PC-9 (cell line): Measurements from ENCODE around the gene OR10P1. TPM values are rescaled to one million over a fixed set of nuclear protein-coding genes. Genes with fewer than 3 reads are reported as not detected.
"Not testable (repeated sequence)": the region's sequence is repeated elsewhere in the genome, so short reads cannot be mapped to it uniquely, and the experiment has no call there.

Source experiments
- Bru-seq: library from RNA; stranded (reverse); fragments of 400-500 nt; gene quantifications from one replicate; lab custom pipeline; 2021; lab: Mats Ljungman, UMichigan
- BruChase-seq, 2 experiments: library from RNA; stranded (reverse); fragments of 400-500 nt; gene quantifications; one replicate each; lab custom pipeline; 2021; lab: Mats Ljungman, UMichigan
- BruUV-seq: library from RNA; stranded (reverse); fragments of 400-500 nt; replicated peaks from 2 replicates; lab custom pipeline; 2021; lab: Mats Ljungman, UMichigan
- CTCF ChIA-PET: fragments of 300-600 bp; sonication (Branson Sonifier 250); formaldehyde crosslinking; loops from one replicate; lab custom pipeline; 2022; ENCODE audit warnings: antibody characterized with exemption; lab: Charles Lee
- POLR2A ChIA-PET: fragments of 300-600 bp; sonication (Branson Sonifier 250); formaldehyde crosslinking; loops from one replicate; lab custom pipeline; 2022; ENCODE audit warnings: antibody characterized with exemption; ENCODE audit not compliant: unreplicated experiment; lab: Charles Lee
- DNase-seq, 2 experiments: peaks; one replicate each; pipeline versions ENCODE4 v3.0.0 to v3.0.0-alpha.2; 2015 to 2022; ENCODE audit warnings: mixed read lengths in 1 of 2
- H2AFZ ChIP-seq: fragments of 200-600 bp; sonication (generic); 2 replicates; pipeline ENCODE4 v1.8.1; 2017; ENCODE audit warnings: antibody characterized with exemption
- H3F3A ChIP-seq: fragments of 200-600 bp; sonication (generic); 2 replicates; pipeline ENCODE4 v1.8.1; 2017; ENCODE audit warnings: antibody characterized with exemption, mild to moderate bottlenecking, low read depth; ENCODE audit not compliant: insufficient read depth
- H3K27ac ChIP-seq: fragments of 200-600 bp; sonication (generic); 2 replicates; pipeline ENCODE4 v1.6.1; 2016; ENCODE audit warnings: mixed run types
- H3K27me3 ChIP-seq: fragments of 200-600 bp; sonication (generic); 2 replicates; pipeline ENCODE4 v1.6.1; 2016; ENCODE audit warnings: low read depth, mixed run types; ENCODE audit not compliant: insufficient read depth
- H3K36me3 ChIP-seq: fragments of 200-600 bp; sonication (generic); 2 replicates; pipeline ENCODE4 v1.6.1; 2016; ENCODE audit warnings: low read depth, mixed run types
- H3K4me1 ChIP-seq: fragments of 200-600 bp; sonication (generic); replicated peaks from 2 replicates; pipeline ENCODE4 v1.6.1; 2016; ENCODE audit warnings: mixed run types; ENCODE audit not compliant: insufficient read depth
- H3K4me2 ChIP-seq: fragments of 200-600 bp; sonication (generic); 2 replicates; pipeline ENCODE4 v1.6.1; 2017; ENCODE audit warnings: mixed run types
- H3K4me3 ChIP-seq: fragments of 200-600 bp; sonication (generic); 2 replicates; pipeline ENCODE4 v1.6.1; 2016; ENCODE audit warnings: mixed run types
- H3K79me2 ChIP-seq: fragments of 200-600 bp; sonication (generic); 2 replicates; pipeline ENCODE4 v1.6.1; 2017; ENCODE audit warnings: low read depth, mixed run types
- H3K9me2 ChIP-seq: fragments of 200-600 bp; sonication (generic); 2 replicates; pipeline ENCODE4 v1.8.1; 2017; ENCODE audit warnings: mild to moderate bottlenecking; ENCODE audit not compliant: insufficient read depth
- H3K9me3 ChIP-seq: fragments of 200-600 bp; sonication (generic); 2 replicates; pipeline ENCODE4 v1.8.1; 2016; ENCODE audit warnings: low read depth; ENCODE audit not compliant: insufficient read depth
- H4K20me1 ChIP-seq: fragments of 200-600 bp; sonication (generic); 2 replicates; pipeline ENCODE4 v1.8.1; 2017; ENCODE audit not compliant: insufficient read depth
- CTCF ChIP-seq: fragments of 200-600 bp; sonication (generic); conservative IDR thresholded peaks from 2 replicates; pipeline ENCODE4 v1.6.1; 2017; ENCODE audit warnings: mixed run types, antibody characterized with exemption, mild to moderate bottlenecking, moderate library complexity
- EZH2 ChIP-seq: fragments of 200-600 bp; sonication (generic); IDR thresholded peaks from 2 replicates; pipeline ENCODE4 v1.8.0; 2017; ENCODE audit warnings: antibody characterized with exemption, low read depth
- intact Hi-C: fragments of 100-400 bp; cut with micrococcal nuclease; formaldehyde crosslinking; loops from one replicate; pipeline ENCODE4 v1.10.0; 2022; ENCODE audit not compliant: unreplicated experiment
- long read RNA-seq: library from polyadenylated mRNA; stranded (forward); transcript quantifications from one replicate; pipeline ENCODE4 v2.0.0, GENCODE V29; 2022
- total RNA-seq: library from RNA; stranded (reverse); gene quantifications from 2 replicates; pipeline ENCODE4 v1.2.3, GENCODE V29; 2021

Gene OR10P1
- not detected in 2 replicates for total RNA-seq
- Bru-seq, nascent RNA, result not detected
- BruChase-seq, experiment 1, labeled RNA remaining after a 2-hour chase, result not detected
- not detected for BruChase-seq, experiment 2, labeled RNA remaining after a 6-hour chase
- long read RNA-seq, result 0 reads

- Histone ChIP-seq H3K9me2 (no peaks in the 10 kb centered on the region), H3K4me2 (no peak within 1 kb of the TSS), H3K79me2 (no peaks in the 10 kb centered on the region), H3K4me3 (no peak within 1 kb of the TSS), H3K36me3 (no peaks in the 10 kb centered on the region), H2AFZ (no peak within 1 kb of the TSS), H3K27me3 (peaks cover 85% of the 10 kb centered on the region), H3K9me3 (no peaks in the 10 kb centered on the region), H4K20me1 (no peaks in the 10 kb centered on the region), H3K27ac (no peak within 1 kb of the TSS), H3F3A (no peaks in the 10 kb centered on the region), H3K4me1 (no peaks in the 10 kb centered on the region)
- ChIA-PET CTCF (no interaction called here), POLR2A (no interaction called here)
- intact Hi-C loops, result no loop called here
- DNase-seq, result no peak
- no TSS peak for BruUV-seq
- TF ChIP-seq CTCF (no peak), EZH2 (no peak)
Measured at GRCh38 chr12:55636853-55637252, at the start of gene OR10P1. TSS of gene OR10P1 (plus strand) at chr12:55636892. CDS start at chr12:55636892, 0 bp downstream.

GRCh38 chr12:55590152-55590551, 46.5 kb upstream of the OR10P1 start:
- POLR2A ChIA-PET, H3K4me1 ChIP-seq, CTCF ChIA-PET, H3K27me3 ChIP-seq, intact Hi-C loops, H3K4me3 ChIP-seq, BruUV-seq, H3F3A ChIP-seq, H3K9me2 ChIP-seq, H3K27ac ChIP-seq, H3K36me3 ChIP-seq, H2AFZ ChIP-seq, H3K79me2 ChIP-seq, DNase-seq, H4K20me1 ChIP-seq, H3K4me2 ChIP-seq, H3K9me3 ChIP-seq: not testable (repeated sequence)

GRCh38 chr12:55607821-55608594, 28.7 kb upstream of the OR10P1 start:
- DNase-seq, result no peak
- Histone ChIP-seq H3K27ac (no peak overlapping the region), H3K79me2 (no peaks in the 10 kb centered on the region), H3K4me3 (no peak overlapping the region), H3K27me3 (peaks cover 17% of the 10 kb centered on the region), H3F3A (no peaks in the 10 kb centered on the region), H3K36me3 (no peaks in the 10 kb centered on the region), H3K9me2 (no peaks in the 10 kb centered on the region), H3K9me3 (no peaks in the 10 kb centered on the region), H3K4me1 (no peaks in the 10 kb centered on the region), H4K20me1 (no peaks in the 10 kb centered on the region), H2AFZ (no peak overlapping the region), H3K4me2 (no peak overlapping the region)
- no TSS peak for BruUV-seq
- intact Hi-C loops, result no loop called here
- ChIA-PET POLR2A (no interaction called here), CTCF (no interaction called here)
- TF ChIP-seq CTCF (no peak), EZH2 (no peak)
